GM12864 (cell line): ENCODE data around the gene SERPINB12.

Experiments
- DNase-seq: peaks from one replicate; pipeline ENCODE4 v3.0.0-alpha.2; 2011; ENCODE audit warnings: low read depth
- H3K4me3 ChIP-seq: 2 replicates; pipeline ENCODE4 v1.5.1; 2011; ENCODE audit warnings: mild to moderate bottlenecking, low read depth, low read length, control low read depth
- TF ChIP-seq, protein P1 (sequence below): IDR thresholded peaks from 2 replicates; pipeline ENCODE4 v1.5.1; 2011; ENCODE audit warnings: low read depth, mild to moderate bottlenecking, moderate library complexity, low read length, control low read depth, inconsistent platforms; ENCODE audit errors: missing control alignments

SERPINB12 gene

DNA sequence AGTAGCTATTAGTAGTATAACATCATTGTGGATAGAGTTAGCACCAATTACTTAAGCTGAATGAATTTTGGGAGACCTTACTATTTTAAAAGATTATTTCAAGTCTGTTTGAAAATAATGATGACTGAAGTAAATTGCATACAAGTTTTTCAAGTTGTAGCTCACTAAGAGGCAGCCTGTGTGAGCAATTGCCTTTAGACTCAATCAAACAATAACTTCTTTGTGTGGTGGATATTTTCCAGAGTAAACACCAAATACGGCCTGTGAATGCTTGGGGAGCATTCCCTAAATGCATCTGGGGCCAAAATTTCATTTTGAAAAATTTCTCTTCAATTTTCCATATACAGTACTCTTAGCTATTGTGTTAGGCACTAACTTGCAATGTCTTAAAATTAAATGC lies 7.9 kb downstream of the SERPINB12 start:
- no peak for DNase-seq
- TF ChIP-seq, protein P1, sequence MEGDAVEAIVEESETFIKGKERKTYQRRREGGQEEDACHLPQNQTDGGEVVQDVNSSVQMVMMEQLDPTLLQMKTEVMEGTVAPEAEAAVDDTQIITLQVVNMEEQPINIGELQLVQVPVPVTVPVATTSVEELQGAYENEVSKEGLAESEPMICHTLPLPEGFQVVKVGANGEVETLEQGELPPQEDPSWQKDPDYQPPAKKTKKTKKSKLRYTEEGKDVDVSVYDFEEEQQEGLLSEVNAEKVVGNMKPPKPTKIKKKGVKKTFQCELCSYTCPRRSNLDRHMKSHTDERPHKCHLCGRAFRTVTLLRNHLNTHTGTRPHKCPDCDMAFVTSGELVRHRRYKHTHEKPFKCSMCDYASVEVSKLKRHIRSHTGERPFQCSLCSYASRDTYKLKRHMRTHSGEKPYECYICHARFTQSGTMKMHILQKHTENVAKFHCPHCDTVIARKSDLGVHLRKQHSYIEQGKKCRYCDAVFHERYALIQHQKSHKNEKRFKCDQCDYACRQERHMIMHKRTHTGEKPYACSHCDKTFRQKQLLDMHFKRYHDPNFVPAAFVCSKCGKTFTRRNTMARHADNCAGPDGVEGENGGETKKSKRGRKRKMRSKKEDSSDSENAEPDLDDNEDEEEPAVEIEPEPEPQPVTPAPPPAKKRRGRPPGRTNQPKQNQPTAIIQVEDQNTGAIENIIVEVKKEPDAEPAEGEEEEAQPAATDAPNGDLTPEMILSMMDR, result no peak
- H3K4me3 ChIP-seq, result no peak overlapping the region

DNA sequence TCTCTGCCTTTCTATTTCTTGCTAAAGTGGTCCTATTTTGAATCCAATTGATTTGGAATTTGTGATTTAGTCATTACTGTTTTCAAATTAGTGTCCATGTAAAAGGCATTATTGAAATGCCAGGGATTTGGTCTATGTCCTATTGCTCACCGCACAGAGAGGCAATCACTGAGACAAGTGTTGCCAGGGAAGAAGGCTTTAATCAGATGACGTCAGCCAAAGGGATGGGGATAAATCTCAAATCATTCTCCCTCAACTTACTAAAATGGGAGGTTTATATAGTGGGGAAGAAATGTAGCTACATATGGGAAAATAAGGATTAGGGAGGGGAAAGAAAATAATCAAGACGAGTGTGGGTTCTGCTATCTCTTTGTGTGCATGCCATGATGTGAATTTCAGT lies 9.6 kb downstream of the SERPINB12 start:
- TF ChIP-seq, protein P1, result no peak

DNA sequence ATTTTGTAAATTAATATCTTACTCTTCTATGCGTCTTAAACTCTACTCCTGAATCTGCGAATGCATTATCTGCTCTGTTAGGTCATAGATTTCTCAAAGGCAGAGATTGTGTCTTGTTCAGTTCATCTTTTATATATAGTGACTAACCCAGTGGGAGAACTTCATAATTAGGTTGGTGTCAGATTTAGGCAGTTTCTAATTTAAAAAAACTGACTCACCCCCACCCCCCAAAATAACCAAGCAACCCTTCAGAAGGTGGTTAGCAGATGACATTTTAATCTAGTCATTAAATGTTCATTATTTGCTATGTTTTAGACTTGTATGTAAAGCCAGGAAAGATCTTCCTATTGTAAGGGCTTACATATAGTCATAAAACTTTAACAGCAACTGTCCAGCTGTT lies 10.4 kb downstream of the SERPINB12 start:
- no peak for DNase-seq
- TF ChIP-seq, protein P1, result no peak
- no peak overlapping the region for H3K4me3 ChIP-seq

More for the DNA sequence above, 9.6 kb downstream of the SERPINB12 start:
- no peak for DNase-seq
- H3K4me3 ChIP-seq, result no peak overlapping the region

DNA sequence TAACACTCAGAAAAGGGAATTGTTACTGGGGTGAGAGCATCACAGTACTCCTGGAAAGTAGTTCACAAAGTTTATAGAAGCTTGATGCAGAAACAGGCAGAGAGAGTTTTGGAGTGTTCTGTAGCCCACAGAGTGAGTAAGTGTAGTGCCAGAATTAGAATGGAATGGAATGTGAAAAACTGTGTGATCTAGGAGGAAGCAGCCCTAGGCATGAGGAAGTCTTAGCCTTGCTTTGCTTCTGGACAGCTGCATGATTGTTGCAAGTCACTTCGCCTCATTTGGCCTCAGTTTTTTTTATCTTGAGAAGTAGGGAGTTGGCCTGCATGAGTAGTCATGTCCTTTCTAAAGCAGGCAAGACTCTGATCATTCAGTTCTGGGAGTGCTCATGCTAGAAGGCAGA lies 10.9 kb downstream of the SERPINB12 start:
- DNase-seq, result no peak
- TF ChIP-seq, protein P1, result no peak
- H3K4me3 ChIP-seq, result no peak overlapping the region

DNA sequence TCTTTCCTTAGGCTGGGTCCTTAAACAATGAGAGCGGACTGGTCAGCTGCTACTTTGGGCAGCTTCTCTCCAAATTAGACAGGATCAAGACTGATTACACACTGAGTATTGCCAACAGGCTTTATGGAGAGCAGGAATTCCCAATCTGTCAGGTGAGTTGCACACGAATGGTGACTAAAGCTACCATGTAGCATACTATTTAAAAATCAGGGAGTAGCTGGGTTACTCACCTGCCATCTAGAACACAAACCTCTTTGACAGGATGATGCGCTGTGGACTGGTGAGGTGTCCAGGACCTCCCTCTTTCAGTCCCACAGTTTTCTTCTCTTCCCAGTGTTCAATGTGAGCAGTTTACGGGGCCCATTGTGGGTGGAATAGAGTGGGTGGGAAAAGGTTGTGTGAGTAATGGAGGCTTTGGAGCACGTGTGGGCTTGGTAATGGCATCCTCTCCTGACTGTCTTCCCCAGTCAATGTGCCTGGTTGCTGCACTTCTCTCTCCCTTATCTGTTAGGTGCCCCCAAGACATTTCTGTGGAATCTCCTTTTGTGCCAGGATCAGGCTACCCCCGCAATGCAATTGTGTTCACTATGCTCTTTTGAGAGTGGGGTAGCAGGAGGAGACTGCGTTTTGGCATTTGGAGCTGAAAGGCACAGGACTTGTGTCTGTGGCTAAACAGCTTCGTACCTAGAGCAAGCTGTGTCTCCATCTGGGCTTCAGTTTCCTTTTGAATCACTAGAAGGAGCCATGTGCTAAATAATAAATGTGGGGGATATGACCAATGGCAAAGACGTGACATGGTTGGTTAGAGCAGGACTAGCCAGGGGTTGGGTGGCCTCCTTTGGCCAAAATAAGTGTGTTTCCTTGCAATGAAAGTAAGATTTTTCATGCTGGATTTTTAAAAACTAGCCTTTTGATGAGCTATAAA lies 17.7 kb downstream of the SERPINB12 start:
- DNase-seq, result no peak
- H3K4me3 ChIP-seq, result no peak overlapping the region
- TF ChIP-seq, protein P1, result no peak

DNA sequence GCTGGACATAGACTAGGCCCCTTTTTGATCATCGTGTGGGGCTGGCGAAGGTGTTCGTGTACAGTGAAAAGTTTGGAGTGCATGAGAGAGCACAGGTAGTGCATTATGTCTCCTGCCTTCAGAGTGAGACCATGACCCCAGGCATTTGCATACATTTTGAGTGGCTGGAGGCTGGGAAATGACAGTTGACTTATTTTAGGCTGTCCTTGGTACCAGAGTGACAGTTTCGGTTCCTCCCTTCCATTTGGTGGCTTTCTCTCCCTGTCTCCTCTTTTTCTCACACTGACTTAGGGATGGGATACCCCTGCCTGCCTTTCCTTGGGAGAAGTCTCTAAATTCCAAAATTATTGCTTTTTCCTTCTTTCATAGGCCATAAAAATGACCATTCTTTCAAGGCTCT lies 20.1 kb downstream of the SERPINB12 start:
- TF ChIP-seq, protein P1, result no peak
- no peak for DNase-seq
- H3K4me3 ChIP-seq, result no peak overlapping the region

DNA sequence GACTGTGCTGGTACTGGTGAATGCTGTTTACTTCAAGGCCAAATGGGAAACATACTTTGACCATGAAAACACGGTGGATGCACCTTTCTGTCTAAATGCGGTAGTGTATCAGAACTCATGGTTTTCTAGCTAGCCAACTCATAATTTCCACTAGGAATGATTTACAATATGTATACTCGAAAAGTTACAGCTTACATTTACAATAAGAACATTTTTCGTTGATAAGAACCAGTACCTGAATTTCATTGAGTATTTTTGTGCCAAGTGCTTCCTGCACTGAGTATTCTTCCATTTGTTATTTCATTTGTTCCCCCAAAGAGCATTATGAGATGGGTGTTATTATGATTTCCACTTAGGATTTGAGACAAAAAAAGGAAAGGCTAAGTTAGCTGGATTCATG lies 21.9 kb downstream of the SERPINB12 start:
- TF ChIP-seq, protein P1, result no peak

More for the DNA sequence above, 21.9 kb downstream of the SERPINB12 start:
- DNase-seq, result no peak
- H3K4me3 ChIP-seq, result no peak overlapping the region
